ENCODE results near the gene RRAGC. TPM values are rescaled to one million over a fixed set of nuclear protein-coding genes. Genes with fewer than 3 reads are reported as not detected.

RRAGC gene
- total and polyA plus RNA-seq, 2 experiments from 2014 or later = 9.3 to 12.8 TPM

DNA sequence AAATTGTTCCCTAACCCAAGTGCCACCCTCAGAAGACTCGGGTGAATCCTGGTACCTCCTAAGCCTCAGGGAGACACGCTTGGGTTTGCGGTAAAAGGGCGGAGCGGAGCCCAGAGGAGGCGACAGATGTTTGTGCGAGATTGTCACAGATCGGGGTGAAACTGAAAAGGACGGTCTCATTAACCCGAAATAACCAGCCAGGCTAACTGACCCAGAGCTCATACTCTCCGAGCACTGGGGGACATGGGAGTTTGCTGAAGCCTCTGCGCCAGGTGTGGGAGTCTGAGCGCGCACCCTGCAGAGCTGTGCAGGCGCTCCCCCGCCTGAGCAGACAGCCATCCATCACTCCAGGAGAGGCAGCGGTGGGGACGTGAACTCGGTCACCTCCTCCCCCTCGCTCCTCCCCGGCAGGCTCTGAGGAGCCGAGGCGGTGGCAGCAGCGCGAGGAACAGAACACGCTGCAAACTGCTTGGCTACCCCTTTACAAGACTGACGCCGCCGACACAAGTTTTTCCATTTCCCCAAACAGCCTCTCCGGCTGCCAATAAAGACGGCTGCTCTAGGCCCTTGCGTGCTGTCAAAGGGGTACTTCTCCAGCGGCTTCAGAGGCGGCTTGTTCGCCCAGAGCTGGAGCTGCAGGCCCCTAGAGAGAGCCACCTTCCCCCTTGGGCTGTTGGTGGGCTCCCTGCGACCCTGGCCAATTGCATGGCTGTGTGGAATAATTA is 43.5 kb downstream of the RRAGC start (continued):
- no peak for TF ChIP-seq ZNF462 (CRISPR knock-in tag; IDR thresholded peaks at IDR 0.05)
- no peak for TF ChIP-seq ETS1 (IDR thresholded peaks at IDR 0.05)

- H3K4me2 ChIP-seq = no peak overlapping the region
- no peaks in the 10 kb centered on the region for H3F3A ChIP-seq (replicated peaks; ENCODE audit: low read depth)
- Mint-ChIP-seq H3K9me3 (peaks cover 12% of the 10 kb centered on the region; the same call in 2 of the 3 replicates), H3K4me1 (peaks cover 34% of the 10 kb centered on the region), H3K27me3 (ENCODE audit: insufficient read depth, low read depth, poor library complexity) (peaks cover 25% of the 10 kb centered on the region), H3K36me3 (ENCODE audit: low read depth) (peaks cover 7% of the 10 kb centered on the region; the same call in 2 of the 3 replicates), H3K4me3 (no peak overlapping the region), H3K27ac (no peak overlapping the region)
- peaks cover 32% of the 10 kb centered on the region for H3K4me1 ChIP-seq (ENCODE audit: insufficient read depth)
- H2AFZ ChIP-seq = no peak overlapping the region
- H4K20me1 ChIP-seq (replicated peaks; ENCODE audit: insufficient read depth) = no peaks in the 10 kb centered on the region
- no peak overlapping the region for H3K4me3 ChIP-seq
- no peaks in the 10 kb centered on the region for H3K9me2 ChIP-seq (ENCODE audit: insufficient read depth)
- no peaks in the 10 kb centered on the region for H3K36me3 ChIP-seq (ENCODE audit: insufficient read depth)
- no peak for DNase-seq (ENCODE audit: low spot score)
- H3K79me2 ChIP-seq (replicated peaks; ENCODE audit: insufficient read depth) = no peaks in the 10 kb centered on the region
- no peak for ATAC-seq
- no peak overlapping the region for H3K27ac ChIP-seq (ENCODE audit: low read depth)
- peaks cover 65% of the 10 kb centered on the region for H3K27me3 ChIP-seq (ENCODE audit: insufficient read depth)
- TF ChIP-seq NANOG (IDR thresholded peaks at IDR 0.05; ENCODE audit: borderline replicate concordance) (no peak), CREB1 (CRISPR knock-in tag; IDR thresholded peaks at IDR 0.05; ENCODE audit: low read depth) (no peak), ZNF331 (CRISPR knock-in tag; IDR thresholded peaks at IDR 0.05; ENCODE audit: low read depth) (no peak), ZNF462 (CRISPR knock-in tag; IDR thresholded peaks at IDR 0.05) (no peak), STAT1 (IDR thresholded peaks at IDR 0.05; ENCODE audit: unreplicated experiment) (no peak), JUNB (IDR thresholded peaks at IDR 0.05; ENCODE audit: unreplicated experiment) (no peak)
Observed at GRCh38 chr1:38814984-38815464, 44.5 kb downstream of the RRAGC start.
